GM21367 (cell line): ENCODE data around the gene KRTCAP2.

ENCODE experiments used
- ATAC-seq: cut with Tn5 transposase; IDR thresholded peaks from one replicate; pipeline ENCODE4 v1.9.1; 2021; ENCODE audit not compliant: unreplicated experiment

The KRTCAP2 gene

DNA sequence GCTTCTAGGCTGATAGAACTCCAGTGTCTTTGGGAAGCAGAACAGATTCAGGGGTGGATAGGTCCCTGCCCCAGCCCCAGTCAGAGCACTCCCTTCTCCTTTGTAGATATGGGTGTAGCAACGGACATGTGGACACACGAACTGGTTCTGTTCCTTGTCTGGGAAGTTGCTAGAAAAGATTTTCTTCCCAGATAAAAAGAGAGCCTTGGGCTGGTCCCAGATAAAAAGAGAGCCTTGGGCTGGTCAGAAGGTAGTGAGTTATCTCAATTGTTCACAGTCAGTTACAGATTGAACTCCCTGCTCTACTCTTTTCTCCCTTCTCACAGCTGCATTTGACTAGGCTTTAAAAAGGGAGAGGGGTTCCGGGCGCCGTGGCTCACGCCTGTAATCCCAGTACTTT lies 52.9 kb downstream of the KRTCAP2 start:
- ATAC-seq: no peak
